HuH-7.5 (cell line): ENCODE results near the gene SPATA6.
"Not testable (repeated sequence)": the region's sequence is repeated elsewhere in the genome, so short reads cannot be mapped to it uniquely, and the experiment has no call there.

Experiments used
- DNase-seq: peaks from one replicate; pipeline ENCODE4 v3.0.0; 2011; ENCODE audit warnings: low spot score

SPATA6 gene

GRCh38 chr1:48356901-48357300 lies 115.1 kb downstream of the SPATA6 start:
- DNase-seq = no peak

GRCh38 chr1:48344373-48344772 lies 127.6 kb downstream of the SPATA6 start:
- DNase-seq = no peak

GRCh38 chr1:48341221-48341620 lies 130.8 kb downstream of the SPATA6 start:
- DNase-seq = no peak

- no peak for DNase-seq
Measured at GRCh38 chr1:48338257-48338656, 133.7 kb downstream of the SPATA6 start.

- DNase-seq = no peak
Measured at GRCh38 chr1:48333316-48333715, 138.7 kb downstream of the SPATA6 start.

- no peak for DNase-seq
Measured at GRCh38 chr1:48332115-48332514, 139.9 kb downstream of the SPATA6 start.

GRCh38 chr1:48329905-48330304 lies 142.1 kb downstream of the SPATA6 start:
- DNase-seq = no peak

GRCh38 chr1:48329486-48329885 lies 142.5 kb downstream of the SPATA6 start:
- no peak for DNase-seq

- DNase-seq = not testable (repeated sequence)
Measured at GRCh38 chr1:48311829-48312228, 160.2 kb downstream of the SPATA6 start.

- DNase-seq = no peak
Measured at GRCh38 chr1:48309564-48310082, 162.4 kb downstream of the SPATA6 start.

- DNase-seq = no peak
Measured at GRCh38 chr1:48302652-48303051, 169.4 kb downstream of the SPATA6 start.

- DNase-seq = no peak
Measured at GRCh38 chr1:48294656-48295055, 177.3 kb downstream of the SPATA6 start.

GRCh38 chr1:48294094-48294493 lies 177.9 kb downstream of the SPATA6 start:
- not testable (repeated sequence) for DNase-seq

- DNase-seq = no peak
Measured at GRCh38 chr1:48292706-48293105, 179.3 kb downstream of the SPATA6 start.

GRCh38 chr1:48291421-48291820 lies 180.6 kb downstream of the SPATA6 start:
- DNase-seq = no peak

GRCh38 chr1:48285525-48285924 lies 186.5 kb downstream of the SPATA6 start:
- no peak for DNase-seq

GRCh38 chr1:48284696-48285420 lies 187.1 kb downstream of the SPATA6 start:
- not testable (repeated sequence) for DNase-seq

- not testable (repeated sequence) for DNase-seq
Measured at GRCh38 chr1:48282329-48282728, 189.7 kb downstream of the SPATA6 start.

- not testable (repeated sequence) for DNase-seq
Measured at GRCh38 chr1:48277437-48277836, 194.6 kb downstream of the SPATA6 start.

- DNase-seq = no peak
Measured at GRCh38 chr1:48266576-48266975, 205.4 kb downstream of the SPATA6 start.

GRCh38 chr1:48263041-48263440 lies 209.0 kb downstream of the SPATA6 start:
- no peak for DNase-seq

- no peak for DNase-seq
Measured at GRCh38 chr1:48261881-48262400, 210.1 kb downstream of the SPATA6 start.

- DNase-seq = no peak
Measured at GRCh38 chr1:48258106-48258505, 213.9 kb downstream of the SPATA6 start.

- DNase-seq = no peak
Measured at GRCh38 chr1:48254254-48254653, 217.8 kb downstream of the SPATA6 start.
